Mucosa of rectum (tissue), 2 donors: ENCODE data around the gene COL18A1.

Experiments used
- H3K27ac ChIP-seq, 2 donors: one replicate each; pipeline ENCODE4 v1.7.0; 2013; ENCODE audit warnings: inconsistent platforms in 2 of 2, low read depth in 2 of 2, low read length in 2 of 2
- H3K27me3 ChIP-seq, 2 donors: one replicate each; pipeline ENCODE4 v1.7.0; 2013; ENCODE audit warnings: low read length in 2 of 2; ENCODE audit not compliant: control insufficient read depth in 2 of 2, insufficient read depth in 2 of 2
- H3K36me3 ChIP-seq, 2 donors: one replicate each; pipeline ENCODE4 v1.7.0; 2013; ENCODE audit warnings: low read length in 2 of 2; ENCODE audit not compliant: control insufficient read depth in 2 of 2, insufficient read depth in 2 of 2
- H3K4me1 ChIP-seq, 2 donors: one replicate each; pipeline ENCODE4 v1.7.0; 2013; ENCODE audit warnings: low read length in 2 of 2, mild to moderate bottlenecking in 1 of 2; ENCODE audit not compliant: control insufficient read depth in 2 of 2, insufficient read depth in 2 of 2
- H3K4me3 ChIP-seq, 2 donors: one replicate each; pipeline ENCODE4 v1.7.0; 2013; ENCODE audit warnings: low read length in 2 of 2
- H3K9ac ChIP-seq, 2 donors: one replicate each; pipeline ENCODE4 v1.7.0; 2013; ENCODE audit warnings: low read length in 2 of 2, low read depth in 1 of 2, mild to moderate bottlenecking in 1 of 2
- H3K9me3 ChIP-seq, 2 donors: one replicate each; pipeline ENCODE4 v1.7.0; 2013; ENCODE audit warnings: low read length in 2 of 2; ENCODE audit not compliant: control insufficient read depth in 2 of 2
- donor health status: healthy.
- donor health status: Normal muscosa, but diverticular disease.

COL18A1 gene

DNA sequence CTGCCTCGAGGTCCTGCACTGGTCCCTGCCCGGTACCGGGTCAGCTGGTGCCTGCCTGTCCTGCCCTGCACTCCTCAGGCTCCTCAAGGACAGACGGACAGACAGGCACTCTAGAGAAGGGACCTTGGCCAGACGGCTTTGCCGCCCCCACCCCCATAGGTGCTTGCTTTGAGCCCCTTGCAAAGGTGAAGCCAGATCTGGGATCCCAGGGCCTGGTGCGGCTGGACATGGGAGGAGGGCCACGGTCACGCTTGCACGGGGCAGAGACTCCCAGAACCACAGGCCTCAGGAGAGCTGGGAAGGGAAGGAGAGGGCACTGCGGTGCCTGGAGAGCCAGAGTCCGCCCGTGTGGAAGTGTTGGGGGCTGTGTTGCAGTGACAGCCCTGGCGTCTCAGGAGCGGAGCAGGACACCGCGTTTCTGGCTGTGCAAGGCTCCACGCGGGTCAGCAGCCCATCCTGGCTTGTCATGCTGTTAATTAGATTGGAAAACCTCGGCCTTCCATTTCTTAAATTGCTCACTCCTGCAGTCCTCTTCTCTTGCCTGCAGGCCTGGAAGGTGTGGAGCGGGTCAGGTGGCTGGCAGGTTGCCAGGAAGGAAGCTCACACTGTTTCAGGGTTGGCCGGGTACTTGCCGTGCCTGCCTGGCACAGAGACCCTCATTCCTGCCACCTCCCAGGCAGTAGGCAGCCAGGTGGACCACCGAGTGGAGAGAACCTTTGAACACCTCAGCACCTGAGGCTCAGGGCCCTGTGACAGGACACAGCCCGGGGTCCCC, 16.3 kb downstream of the COL18A1 start:
- Histone ChIP-seq H3K27me3 (no peaks in the 10 kb centered on the region), H3K27ac (no peak overlapping the region), H3K9me3 (no peaks in the 10 kb centered on the region), H3K9ac (no peak overlapping the region), H3K4me3 (no peak overlapping the region), H3K4me1 (peaks cover 0 to 3% of the 10 kb centered on the region in 2 donors), H3K36me3 (no peaks in the 10 kb centered on the region)

DNA sequence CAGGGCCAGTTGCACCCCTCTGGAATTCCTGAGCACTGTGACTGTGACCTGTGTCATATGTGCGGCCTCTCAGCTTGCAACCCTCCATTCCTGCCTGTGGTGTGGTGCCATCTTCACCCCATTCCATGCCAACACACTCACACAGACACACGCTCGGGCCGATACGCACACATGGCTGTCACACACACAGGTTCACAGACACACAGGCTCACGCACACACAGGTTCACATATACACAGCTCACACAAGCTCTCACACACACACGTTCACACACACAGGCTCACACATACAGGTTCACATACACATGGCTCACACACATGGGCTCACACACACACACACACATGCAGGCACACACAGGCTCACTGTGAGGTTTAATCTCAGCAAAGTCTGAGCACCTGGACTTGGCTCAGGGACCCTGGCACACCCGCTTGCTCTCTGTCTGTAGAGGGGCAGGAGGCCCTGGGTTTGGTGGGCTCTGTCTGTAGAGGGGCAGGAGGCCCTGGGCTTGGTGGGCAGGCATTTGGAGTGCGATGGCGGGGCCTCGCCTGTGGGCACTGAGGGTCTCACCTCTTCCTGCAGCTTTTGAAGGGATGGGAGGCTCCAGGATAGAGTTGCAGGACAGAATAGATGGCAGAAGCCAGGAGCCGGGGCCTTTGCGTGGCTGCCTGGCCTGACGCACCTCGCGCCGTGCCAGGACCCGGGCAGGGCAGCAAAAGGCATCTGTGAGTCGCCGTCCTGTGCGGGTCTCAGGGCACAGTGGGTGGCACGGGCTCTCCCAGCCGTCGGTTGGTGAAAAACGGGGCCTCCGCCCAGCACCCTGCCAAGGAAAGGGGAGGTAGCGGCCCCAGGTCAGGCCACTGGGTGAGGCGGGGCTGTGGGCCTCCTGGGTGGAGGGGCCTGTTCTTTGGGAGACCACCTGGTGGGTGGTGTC, 17.1 kb downstream of the COL18A1 start:
- Histone ChIP-seq H3K4me1 (peaks cover 0 to 3% of the 10 kb centered on the region in 2 donors), H3K9me3 (no peaks in the 10 kb centered on the region), H3K4me3 (no peak overlapping the region), H3K27me3 (no peaks in the 10 kb centered on the region), H3K9ac (no peak overlapping the region), H3K36me3 (no peaks in the 10 kb centered on the region), H3K27ac (no peak overlapping the region)

DNA sequence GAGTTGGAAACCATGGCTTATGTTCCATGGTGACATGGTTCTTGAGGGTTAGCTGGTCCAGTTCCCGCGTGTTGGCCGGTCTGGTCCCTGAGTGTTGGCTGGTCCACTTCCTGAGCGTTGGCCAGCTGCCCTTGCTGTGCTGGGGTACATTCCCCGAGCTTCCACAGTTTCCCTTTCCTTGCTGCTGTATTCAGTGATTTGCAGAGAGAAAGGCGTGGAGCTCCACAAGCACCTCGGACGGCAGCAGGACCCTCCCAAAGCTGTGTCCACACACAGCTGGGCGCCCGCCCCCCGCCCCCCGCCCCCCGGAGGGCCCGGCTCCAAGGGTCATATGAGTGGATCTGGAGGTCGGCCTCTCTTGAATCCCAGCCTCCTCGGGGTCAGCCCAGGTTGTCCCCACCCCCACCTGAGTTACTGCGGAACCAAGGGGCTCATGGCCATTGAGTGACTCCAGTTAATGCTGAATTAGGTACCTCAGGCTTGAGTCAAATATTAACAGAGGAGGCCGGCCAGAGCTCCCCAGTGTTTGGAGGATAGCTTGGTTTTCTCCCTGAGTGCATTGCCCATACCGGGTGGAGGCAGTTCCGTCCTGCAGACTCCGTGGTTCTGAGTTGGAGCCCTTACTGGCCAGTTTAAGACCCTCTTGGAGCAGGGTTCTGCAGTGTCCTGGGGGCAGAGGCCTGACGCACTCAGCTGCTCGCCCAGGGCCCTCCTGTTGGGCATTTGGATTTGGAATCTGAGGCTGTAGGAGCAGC, 18.4 kb downstream of the COL18A1 start:
- H3K4me1 ChIP-seq, result peaks cover 0 to 3% of the 10 kb centered on the region in 2 donors
- no peak overlapping the region for H3K4me3 ChIP-seq
- no peaks in the 10 kb centered on the region for H3K9me3 ChIP-seq

DNA sequence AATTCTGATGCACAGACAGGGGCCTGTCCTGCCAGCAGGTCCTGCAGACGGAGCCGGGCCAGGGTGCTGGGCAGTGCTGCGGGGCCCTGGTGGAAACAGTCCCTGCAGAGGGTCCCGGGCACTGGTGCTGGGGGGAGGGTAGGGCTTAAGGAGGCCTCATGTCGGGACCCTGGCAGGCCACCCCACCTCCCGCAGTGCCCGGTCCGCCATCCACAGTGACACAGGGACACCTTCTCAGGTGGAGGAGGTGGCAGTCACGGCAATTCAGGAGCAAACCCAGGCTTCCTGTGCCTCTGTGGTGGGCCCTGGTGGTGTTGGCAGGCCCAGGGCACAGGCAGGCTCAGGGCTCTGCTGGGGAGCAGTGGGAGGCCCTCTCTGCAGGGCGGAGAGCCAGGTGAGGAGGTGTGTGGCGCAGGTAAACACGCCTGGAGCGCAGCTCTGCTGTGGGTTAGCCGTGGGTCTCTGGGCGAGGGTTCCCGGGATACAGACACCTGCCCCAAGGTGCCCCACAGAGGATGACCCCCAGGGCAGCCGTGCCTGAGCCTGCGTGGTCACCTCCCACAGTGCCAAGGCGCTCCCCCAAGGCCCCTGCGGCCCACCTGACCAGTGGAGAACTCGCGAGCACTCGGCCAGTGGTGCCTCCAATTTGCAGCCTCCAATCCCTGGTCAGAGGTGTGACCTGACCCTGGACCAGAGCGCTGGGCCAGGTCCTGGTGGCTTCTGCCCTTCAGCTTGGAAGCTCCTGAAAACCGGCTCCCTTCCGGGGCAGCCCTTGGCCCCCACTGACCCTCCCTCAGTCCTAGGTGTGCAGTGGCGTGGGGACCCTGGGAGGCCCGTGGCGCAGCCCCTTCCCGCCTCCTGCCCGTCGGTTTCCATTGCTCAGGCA, 19.2 kb downstream of the COL18A1 start:
- Histone ChIP-seq H3K9me3 (no peaks in the 10 kb centered on the region), H3K4me1 (peaks cover 0 to 3% of the 10 kb centered on the region in 2 donors), H3K9ac (no peak overlapping the region), H3K4me3 (no peak overlapping the region), H3K27ac (no peak overlapping the region), H3K27me3 (no peaks in the 10 kb centered on the region), H3K36me3 (no peaks in the 10 kb centered on the region)

More for the DNA sequence above, 18.4 kb downstream of the COL18A1 start:
- no peaks in the 10 kb centered on the region for H3K27me3 ChIP-seq
- H3K9ac ChIP-seq, result no peak overlapping the region
- no peak overlapping the region for H3K27ac ChIP-seq
- no peaks in the 10 kb centered on the region for H3K36me3 ChIP-seq

DNA sequence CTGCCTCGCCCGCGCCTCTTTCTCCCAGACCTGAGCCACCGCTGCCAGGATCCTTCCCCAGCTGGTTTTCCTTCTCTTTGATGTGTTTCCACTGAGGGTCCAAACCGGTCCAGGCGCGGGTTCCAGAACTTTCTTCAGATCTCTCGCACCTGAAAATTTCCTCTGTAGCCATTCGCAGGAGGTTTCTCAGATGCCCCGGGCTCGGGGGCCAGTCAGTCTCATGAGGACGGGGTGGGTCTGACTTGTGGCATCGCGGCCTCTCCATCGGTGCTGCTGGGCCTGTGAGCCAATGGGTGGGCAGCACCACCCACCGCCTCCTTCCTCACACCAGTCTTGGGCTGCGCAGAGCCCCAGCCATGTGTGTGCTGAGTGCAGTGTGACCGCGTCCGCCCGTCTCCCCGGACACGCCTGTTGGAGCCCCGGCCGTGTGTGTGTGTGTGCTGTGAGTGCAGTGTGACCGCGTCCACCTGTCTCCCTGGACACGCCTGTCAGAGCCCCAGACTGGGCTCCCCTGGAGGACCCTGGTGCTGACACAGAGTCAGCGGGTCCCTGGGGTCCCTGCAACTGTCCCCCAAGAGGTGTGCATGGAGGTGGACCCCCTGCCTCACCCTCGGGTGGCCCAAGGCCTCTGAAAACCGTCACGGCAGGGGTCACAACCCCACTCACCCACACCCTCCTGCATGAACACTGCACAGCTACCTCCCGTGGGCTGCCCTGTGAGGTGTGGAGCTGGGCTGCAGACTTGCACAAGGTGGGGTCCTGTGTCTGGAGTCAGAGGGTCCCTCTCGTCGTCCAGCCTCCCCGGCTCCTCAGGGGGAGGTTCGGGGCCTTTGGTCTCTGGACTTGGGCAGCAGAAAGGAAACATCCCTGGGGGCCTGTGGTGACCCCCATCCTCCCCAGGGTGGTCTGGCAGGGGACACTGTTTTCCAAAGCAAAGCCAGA, 20.2 kb downstream of the COL18A1 start:
- Histone ChIP-seq H3K9me3 (no peaks in the 10 kb centered on the region), H3K27ac (no peak overlapping the region), H3K4me1 (peaks cover 0 to 3% of the 10 kb centered on the region in 2 donors), H3K27me3 (no peaks in the 10 kb centered on the region), H3K36me3 (no peaks in the 10 kb centered on the region), H3K9ac (no peak overlapping the region), H3K4me3 (no peak overlapping the region)

DNA sequence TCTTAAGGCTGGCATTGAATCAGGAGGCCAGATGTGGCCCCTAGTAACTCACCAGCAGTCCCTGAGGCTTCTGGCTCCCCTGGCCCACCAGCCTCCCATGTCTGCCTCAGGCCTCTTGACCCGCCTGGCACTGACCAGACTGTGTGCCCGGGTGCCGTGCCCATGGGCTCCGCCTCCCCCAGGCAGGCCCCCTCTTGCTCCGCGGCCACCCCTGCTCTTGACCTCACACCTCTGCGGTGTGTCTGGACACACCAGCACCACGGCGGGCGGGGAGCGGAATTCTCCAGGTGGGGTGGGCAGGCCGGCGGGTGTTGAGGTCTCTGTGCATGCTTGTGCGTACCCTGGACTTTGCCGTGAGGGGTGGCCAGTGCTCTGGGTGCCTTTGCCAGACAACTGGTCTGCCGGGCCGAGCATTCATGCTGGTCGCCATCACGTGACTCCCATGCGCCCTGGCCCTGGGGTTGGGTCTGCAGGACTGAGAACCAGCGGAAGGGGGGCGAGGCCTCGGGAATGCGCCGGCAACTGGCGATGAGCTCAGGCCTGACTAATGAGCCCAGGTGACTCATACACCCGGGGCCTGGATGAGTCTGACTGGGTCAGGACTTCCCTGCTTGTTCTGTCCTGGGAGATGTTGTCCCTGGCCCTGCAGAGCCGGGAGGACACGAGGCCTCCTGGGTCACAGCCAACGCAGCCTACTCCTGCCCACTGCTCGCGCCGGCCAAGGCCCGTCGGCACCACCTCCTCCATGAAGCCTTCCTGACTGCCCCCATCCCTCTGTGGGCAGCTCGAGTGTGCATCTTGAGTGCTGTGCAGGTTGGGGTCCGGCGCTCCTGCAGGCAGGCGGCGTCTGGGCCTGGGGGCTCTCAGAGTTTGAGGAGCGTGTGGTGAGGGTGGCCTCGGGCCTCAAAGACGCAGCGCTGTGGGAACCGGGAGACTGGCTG, 22.6 kb downstream of the COL18A1 start:
- Histone ChIP-seq H3K9ac (no peak overlapping the region), H3K9me3 (no peaks in the 10 kb centered on the region), H3K4me1 (peaks cover 0 to 7% of the 10 kb centered on the region in 2 donors), H3K36me3 (no peaks in the 10 kb centered on the region), H3K4me3 (no peak overlapping the region), H3K27me3 (no peaks in the 10 kb centered on the region), H3K27ac (no peak overlapping the region)

DNA sequence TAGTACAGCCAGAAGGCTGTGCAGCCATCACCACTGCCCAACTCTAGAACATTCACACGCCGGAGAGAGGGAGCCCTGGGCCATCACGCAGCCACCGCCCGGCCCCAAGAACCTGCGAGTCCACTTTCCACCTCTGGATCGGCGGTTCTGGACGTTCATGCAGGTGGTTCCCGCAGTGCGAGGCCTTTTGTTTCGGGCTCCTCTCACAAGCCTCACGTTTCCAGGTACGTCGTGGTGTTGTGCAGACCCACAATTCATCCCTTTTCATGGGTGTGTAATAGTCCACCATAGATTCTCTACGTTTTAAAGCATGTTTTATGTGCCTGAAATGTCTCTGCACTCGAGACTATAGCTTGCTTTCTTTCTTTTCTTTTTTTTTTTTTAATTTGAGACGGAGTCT, 23.6 kb downstream of the COL18A1 start:
- no peaks in the 10 kb centered on the region for H3K27me3 ChIP-seq
- H3K4me3 ChIP-seq, result no peak overlapping the region
- no peak overlapping the region for H3K27ac ChIP-seq
- peaks cover 0 to 8% of the 10 kb centered on the region in 2 donors for H3K4me1 ChIP-seq
- no peaks in the 10 kb centered on the region for H3K36me3 ChIP-seq
- no peaks in the 10 kb centered on the region for H3K9me3 ChIP-seq
- H3K9ac ChIP-seq, result no peak overlapping the region
